Activated CD8-positive, alpha-beta memory T cell treated with anti-CD3 and anti-CD28 coated beads for 1 hour (primary cell): ENCODE data around the gene KCNJ15.

Source experiments
- DNase-seq, 2 donors: peaks; one replicate each; pipeline ENCODE4 v3.0.0-alpha.2; 2020; ENCODE audit warnings: low read depth in 1 of 2; ENCODE audit errors: extremely low read depth in 1 of 2

KCNJ15 gene

DNA sequence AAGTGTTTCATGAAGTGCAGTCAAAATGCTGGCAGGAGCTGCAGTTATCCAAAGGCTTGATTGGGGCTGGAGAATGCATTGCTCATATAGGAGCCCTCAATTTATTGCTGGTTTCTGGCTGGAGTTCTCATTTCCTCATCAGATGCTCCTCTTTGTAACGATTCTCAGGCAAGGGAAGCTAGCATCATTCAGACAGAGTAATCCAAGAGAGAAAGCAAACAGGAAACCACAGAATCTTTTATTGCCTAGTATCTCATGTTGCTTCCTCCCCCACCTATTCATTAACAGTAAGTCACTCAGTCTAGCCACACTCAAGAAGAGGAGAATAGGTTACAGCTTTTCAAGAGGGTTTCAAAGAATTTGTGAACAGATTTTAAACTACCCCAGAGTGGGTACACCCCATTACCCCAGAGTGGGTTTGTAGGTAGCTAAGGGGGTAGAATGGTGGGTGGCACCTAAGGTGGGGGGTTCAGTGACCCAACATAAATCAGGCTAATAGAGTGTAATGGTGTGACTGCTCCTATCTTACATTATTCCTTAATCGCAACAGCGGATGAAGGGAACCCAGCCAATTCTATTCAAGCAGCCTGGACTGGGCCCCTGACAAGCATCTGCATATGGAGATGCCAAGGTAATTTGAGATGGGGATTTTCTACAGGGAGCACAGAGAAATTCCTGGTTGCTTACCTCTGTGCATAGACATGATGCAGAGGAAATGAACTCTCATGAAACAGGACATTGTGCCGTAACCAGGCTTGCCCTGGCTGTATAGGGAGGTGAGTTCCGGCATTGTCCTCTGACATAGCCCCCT is 67.1 kb downstream of the KCNJ15 start:
- no peak for DNase-seq

DNA sequence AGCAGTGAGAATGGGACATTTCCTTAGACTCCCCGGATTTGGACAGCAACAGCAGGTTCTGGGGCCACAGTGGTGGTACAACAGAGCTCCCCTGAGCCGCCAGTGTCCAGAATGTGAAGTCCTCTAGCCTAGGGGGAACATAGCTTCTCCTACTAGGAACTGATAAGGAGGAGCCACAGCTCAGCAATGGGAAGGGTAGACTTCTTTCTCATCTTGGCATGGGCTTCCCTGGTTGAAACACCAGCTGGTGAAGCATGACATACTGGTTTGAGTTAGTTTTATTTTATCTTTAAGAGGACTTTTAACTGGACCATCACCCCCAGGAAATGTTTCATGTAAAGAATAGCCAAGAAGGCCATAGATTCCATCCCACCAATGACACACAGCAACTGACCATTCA is 68.4 kb downstream of the KCNJ15 start:
- DNase-seq = no peak

DNA sequence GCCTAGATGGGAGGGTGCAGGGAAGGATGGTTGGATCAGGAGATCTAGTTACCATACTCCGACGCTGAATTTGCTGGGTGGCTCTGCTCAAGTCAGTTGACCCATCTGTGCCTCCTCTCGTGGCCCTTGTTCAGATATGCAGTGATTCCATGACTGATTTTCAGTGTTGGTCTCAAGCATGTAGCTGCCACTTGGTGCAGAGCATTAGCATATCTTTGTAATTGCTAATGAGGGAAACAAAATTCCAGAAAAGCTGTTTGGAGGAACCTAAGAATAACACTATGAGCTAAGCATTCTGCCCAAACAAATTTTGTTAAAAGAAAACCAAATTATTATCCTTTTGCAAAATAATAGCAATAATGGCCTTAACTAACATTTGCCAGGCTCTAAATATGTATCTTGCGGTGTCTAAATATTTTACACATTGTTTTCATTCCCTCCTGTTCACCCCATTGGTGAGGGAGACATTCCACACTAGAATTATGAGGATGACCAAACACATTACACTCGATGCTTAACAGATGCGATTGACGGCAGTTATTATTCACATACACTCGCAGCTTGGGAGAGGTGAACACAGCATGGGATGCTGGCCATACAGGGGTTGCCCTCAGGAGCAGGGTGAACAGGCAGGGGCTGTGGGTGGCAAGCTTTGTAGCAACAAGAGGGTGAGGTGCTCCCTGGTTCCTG is 69.1 kb downstream of the KCNJ15 start:
- no peak for DNase-seq

DNA sequence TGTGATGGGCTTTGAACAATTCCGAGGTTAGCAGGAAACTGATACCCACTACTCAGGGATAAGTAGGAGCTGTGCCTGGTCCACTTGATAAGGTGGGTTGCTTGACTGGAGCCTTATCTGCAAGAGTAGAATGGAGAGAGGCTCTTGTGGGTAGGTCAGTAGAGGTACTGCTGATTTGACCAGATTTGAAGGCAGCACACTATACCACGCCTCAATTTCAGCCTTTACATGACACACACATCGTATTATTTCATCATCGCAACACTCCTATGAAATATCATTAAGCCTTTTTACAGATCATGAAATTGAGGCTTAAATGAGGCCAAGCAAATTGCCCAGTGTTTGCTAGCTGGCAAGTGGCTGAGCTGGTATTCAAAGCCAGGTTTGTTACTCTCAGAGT is 69.6 kb downstream of the KCNJ15 start:
- DNase-seq = no peak

DNA sequence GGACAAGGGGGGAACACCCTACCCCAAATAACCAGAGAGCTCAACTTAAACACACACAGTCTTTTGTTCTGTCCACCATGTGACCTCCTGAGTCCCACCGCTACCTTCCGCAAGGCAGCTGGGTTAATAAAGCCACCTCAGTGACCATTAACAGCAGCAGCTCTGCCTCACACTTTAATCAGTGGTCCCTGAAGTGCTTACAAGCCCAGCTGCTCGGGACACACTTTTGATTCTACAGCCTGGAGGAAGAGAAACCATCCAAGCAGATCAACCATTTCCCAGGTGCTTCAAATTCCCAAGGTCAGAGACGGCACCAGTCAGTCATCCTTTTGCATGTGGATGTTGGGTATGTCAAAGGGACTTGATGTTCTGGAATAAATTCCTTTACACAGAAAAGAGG is 70.1 kb downstream of the KCNJ15 start:
- no peak for DNase-seq

DNA sequence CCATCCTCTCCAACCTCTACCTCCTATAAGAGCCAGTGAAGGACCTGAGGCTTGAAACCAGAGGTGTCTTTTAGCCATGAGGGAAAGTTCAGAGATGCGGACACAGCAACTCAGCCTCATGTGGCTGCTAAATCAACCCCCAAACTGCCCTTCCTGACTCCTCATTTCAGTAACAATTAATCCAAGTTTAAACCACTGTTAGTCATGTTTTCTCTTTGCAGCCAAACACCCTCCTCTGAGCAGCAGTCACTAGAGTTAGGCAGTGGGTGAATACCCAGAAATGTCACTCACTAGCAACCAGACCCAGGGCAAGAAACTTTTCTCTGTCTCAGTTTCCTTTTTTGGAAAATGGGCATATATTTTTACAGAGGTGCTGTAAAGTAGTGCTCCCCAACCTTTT is 71.2 kb downstream of the KCNJ15 start:
- no peak for DNase-seq

DNA sequence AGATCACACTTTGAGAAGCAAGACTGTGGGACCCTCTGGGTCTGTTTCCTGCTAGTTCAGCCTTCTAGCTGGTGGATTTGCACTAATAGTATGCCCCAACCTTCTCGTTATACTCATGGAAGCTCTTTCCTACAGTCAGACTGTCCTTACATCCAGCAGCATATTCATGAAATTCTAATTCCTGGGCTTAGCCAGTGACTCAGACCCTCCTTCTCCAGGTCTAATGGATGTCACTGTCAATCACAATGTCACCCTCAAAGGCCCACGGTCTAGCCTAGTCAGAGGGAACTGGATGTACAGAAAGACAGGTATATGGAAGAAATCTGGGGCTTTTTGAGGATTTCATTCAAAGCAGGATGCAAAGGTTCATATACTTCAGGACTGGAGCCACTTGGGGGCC is 72.4 kb downstream of the KCNJ15 start:
- DNase-seq = no peak

DNA sequence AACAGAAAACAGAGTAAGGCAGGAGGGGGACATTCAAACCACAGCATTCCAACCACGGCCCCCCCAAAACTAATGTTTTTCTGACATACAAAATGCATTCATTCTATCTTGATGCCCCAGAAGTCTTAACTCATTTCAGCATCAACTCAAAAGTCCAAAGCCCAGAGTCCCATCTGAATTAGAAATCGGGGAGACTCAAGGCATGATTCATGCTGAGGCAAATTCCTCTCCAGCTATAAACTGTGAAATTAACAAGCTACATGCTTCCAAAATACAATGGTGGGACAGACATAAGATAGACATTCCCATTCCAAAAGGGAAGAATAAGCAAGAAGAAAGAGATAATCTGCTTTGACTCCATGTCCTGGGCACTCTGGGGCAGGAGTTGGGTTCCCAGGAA is 73.9 kb downstream of the KCNJ15 start:
- no peak for DNase-seq

DNA sequence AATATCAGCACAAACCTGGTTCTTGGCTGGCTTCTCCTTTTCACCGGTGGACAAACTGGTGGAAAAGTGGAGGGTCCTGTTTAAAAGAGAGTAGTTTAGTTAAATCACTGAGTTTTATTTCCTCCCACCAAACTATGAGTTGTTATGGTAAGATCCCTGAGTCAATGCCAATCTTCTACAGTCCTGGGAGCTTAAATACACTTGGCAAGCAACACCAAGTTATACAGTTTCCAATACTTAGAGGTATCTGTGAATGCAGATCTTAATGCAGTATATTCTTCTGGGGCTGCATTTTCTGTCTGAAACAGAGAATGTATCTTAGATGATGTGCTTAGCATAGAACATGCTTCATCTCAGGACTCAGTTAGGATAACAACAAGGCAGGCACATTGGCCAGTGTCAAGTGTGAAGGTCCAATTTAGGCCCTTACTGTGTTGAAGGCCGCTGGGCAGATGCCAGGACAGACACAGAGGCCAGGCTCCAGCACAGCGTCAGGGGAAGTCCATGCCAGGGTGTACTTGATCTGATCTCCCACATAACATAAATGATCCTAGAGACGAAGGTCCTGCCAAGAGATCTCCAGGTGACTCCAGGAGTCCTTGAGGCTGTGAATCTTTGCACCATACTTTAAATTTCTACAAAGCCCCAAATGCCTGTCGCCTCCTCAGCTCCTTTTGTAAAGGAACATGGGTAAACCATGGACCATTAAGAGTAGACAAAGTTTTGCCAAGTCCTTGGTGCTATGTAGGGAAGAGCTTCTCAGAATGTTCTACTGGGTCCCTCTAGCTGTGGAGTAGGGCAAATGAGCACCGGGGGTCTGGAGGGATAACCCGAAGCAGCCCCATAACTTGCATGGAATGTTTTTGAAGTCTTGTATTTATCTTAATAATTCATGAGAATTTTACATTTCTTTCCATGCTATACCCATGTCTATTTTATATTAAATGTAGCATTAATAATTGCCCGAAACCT is 76.8 kb downstream of the KCNJ15 start:
- DNase-seq = no peak

DNA sequence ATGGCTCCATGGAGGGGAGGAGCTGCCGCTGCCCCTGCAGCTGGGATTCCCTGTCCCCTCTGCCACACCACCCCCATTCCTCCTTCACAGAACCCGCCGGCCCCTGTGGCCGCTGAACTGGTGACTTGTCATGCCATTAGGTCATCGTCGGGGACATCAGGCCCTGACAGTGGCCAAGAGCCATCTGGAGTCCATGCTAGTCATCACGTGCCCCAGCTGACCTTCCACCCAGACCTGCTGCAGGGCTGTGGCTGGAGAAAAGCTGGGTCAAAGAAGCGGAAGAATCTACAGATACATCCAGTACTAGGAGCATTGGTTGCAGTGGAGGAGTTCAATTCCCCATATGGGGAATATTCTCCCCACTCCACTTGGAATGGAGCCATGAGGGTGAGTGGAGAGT is 78.1 kb downstream of the KCNJ15 start:
- DNase-seq = no peak

DNA sequence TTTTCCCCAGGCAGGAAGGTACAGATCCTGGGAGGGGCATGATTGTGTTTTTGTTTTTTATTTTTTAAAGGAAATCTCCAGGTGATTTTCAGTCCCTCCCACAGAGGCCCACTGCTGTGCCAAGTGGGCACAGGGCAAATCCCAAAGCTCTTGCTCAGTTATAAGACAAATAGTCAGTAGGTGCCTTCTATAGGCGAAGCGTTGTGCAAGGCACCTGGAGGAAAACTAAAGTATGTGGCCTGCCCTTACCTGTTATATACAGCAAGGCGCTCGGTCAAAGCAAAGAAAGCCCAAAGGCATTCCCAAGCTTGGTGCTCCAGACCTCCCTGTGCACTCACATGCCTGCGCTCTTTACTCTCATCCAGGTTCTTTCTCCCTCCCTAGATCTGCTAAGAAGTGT is 81.0 kb downstream of the KCNJ15 start:
- no peak for DNase-seq

DNA sequence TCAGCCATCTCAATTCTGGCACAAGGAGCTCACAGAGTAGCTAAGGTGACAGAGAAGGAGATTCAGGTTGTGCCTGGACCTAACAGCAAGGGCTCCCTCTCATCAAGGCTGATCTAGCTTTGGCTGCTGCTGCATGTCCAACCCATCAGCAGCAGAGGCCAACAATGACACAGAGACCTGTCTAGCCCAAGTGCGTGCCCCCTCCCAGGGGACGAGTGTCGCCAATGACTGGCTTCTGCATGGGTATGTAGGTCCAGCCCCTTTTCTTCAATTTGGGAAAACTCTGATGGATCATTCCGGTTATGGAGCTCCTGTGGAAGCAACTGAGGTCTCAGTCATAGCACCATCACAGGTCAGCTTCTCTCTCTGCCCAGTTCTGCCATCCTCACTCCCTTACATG is 83.3 kb downstream of the KCNJ15 start:
- DNase-seq = no peak

DNA sequence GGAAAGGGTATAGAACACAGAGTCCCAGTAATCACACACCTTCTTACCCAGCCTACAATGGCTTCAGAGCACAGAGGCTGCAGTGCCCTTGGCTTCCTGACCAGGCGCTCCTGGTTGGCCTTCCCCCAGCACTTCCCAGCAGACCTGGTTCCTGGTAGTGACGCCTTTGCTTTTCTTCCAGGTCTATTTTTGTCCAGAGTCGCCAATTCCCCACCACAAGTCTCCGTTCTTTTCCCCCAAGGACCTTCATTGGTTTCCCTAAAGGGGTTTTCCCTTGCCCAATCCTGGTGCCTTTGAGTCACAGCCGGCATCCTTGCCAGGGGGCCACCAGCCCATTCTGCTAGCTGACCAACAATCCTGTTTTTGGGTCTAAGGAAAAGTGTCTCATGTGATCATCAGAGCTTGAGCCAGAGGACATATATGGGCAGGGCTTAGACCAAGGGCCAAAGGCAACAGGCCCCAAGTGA is 84.8 kb downstream of the KCNJ15 start:
- no peak for DNase-seq

DNA sequence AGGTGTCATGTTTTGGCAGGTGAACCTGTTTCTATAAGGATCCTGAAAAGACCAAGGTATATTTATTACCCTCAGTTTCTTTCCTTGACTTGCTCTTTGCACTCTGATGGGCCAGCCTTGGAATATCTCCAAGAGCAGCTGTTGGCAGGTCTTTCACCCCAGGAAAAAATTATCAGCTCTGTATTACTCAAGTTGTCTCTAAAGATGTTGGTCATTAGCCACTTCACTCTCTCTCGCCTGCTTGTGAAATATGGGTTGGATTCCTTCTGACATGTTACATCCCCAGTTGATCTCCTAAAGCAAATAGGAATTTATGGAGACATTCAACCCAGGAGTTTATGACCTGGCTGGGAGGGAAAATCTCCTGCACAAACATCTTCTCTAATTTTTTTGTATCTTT is 85.9 kb downstream of the KCNJ15 start:
- DNase-seq = no peak

DNA sequence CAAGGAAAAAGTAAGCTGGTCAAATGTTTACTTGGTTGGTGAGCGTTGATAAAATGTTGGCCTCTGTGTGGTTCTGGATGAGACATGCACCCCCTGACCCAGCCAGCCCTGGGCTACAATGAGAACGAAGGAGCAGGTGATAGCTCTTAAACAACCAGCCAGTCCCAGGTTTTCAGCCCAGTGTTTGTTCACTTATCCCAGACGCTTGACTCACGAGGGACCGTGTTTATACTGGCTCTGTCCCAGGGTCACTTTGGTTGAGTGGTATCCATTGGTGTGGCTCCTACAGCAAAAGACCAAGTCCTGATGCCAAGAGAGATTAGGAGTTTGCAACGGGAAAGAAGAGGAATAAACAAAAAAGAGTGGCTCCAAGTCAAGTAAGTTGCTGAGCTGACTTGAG is 86.9 kb downstream of the KCNJ15 start:
- no peak for DNase-seq

DNA sequence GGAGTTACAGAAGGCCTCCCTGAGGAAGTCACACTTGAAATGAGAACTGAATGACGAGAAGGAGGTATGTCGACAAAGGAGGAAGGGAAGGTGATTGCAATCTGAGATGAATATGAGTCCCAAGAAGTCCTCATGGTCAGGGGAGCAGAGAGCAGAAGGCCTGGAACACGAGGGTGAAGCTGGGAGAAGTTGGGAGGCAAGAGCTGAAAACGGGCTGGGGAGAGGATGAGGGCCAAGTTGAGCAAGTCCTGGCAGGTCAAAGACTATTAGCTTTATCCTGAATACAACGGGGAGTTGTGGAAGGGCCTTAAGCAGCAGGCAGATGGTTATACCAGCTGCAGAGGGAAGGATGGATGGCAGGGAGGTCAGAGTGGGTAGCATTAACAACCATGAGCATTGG is 89.5 kb downstream of the KCNJ15 start:
- no peak for DNase-seq

DNA sequence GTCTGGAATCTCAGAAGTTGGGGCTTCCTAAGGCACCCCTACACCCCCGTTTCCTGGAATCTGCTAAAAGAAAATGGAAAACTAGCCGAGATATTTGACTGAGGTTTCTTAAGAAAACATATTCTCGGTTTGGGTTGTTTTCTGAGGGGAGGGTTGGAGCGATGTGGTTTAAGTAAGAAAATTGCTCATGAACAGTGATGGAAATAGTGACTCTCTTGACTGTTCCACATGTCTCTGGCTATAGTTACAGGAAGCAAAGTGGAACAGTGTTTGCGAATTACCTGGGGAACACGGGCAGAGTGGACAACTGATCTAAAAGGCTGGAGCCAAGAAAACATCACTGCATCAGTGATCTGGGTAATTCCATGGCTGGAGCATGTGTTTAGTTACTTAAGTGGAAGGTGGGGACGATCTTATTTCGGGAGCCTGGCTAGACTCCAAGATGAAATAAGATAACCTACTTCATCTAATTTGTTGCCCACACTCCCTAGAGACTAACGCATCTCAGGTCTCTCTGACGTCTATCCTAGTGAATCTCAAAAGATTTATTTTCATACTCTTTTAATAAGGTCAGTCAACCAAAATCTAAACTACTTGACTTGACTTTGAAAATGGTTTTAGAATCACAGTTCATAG is 92.4 kb downstream of the KCNJ15 start:
- DNase-seq = no peak

DNA sequence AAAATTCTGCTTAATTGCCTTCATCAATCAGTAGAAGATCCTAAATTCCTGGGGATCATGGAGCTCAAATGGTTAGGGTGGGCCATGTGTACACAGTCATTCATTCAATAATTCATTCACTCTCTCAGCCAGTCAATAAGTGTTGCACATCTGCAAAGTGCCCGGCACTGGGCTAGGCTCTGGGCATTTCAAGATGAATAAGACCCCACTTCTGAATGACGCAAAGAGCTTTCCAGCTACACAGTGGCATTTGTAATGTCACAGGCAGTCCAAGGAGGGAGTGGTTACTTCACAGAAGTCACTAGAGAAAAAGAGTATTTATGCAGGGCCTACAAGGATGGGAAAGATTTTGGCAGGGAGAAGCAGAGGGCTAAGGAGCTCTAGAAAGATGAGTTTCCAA is 93.2 kb downstream of the KCNJ15 start:
- DNase-seq = no peak

DNA sequence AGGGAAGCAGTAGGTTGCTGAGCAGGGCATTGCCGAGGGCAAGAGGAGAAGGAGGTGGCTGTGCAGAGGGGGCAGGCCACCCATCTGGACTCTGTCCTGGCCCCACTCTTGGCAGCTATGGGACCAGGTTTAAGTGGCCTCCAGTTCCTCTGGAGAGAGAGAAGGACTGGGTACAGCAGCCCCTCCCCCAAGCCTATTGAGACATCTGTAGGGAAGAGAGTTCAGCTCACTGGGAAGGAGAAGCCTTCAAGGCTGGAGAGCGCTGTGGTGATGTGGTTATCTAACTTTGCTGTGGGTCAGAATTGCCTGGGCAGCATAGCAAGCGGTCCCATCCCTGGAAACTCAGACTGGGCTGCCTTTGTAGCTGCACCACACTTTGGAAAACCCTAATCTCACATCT is 93.9 kb downstream of the KCNJ15 start:
- DNase-seq = no peak

DNA sequence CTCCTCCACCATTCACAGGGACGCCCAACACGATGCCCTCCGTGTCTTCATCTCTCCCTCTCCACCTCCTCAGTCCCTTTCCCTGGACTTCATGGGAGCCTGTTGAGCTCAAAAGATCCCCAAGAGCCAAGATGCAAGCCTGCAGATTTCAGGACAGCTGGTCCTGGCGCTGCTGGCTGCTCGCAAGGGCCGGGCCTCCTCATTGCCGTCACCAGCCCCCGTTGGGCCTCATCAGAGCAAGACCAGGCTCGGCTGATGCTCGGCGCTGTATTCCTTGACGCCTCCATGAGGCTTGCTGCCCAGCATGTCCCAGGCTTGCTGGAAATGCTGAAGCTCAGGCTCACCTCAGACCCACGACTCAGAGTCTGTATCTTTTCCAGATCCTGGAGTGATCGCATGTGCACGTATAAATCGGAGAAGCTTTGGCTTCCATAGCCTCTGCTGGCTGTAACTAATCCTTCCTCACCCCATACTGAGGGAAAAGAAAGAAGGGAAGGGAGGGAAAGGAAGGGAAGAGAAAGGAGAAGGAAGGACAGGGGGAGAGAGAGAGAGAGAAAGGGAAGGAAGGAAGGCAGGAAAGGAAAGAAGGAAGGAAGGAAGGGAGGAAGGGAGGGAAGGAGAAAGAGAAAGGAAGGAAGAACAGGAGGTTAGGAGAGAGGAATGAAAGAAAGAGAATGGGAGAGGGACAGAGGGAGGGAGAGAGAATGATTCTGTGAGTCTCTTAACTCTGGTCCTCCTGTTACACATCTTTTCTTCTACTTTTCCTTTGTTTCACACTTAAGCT is 94.6 kb downstream of the KCNJ15 start:
- no peak for DNase-seq
